HepG2 (cell line): ENCODE data around the gene ARHGEF40. TPM values are rescaled to one million over a fixed set of nuclear protein-coding genes. Genes with fewer than 3 reads are reported as not detected.

Source experiments
- ATF2 ChIP-seq: sonication (generic); formaldehyde crosslinking; IDR thresholded peaks from 2 replicates; pipeline ENCODE4 v1.4.0; 2020; ENCODE audit warnings: missing genetic modification reagents
- EHMT2 ChIP-seq: fragments of 200-600 bp; sonication (generic); IDR thresholded peaks from 2 replicates; pipeline ENCODE4 v1.7.0; 2017; ENCODE audit warnings: antibody characterized with exemption, low read depth, low read length, borderline replicate concordance
- IRF9 ChIP-seq: sonication (generic); formaldehyde crosslinking; IDR thresholded peaks from 2 replicates; pipeline ENCODE4 v1.8.0; 2022; ENCODE audit warnings: missing genetic modification reagents, mild to moderate bottlenecking, borderline replicate concordance
- MAFG ChIP-seq: sonication (generic); formaldehyde crosslinking; IDR thresholded peaks from 2 replicates; pipeline ENCODE4 v1.5.1; 2020; ENCODE audit warnings: mild to moderate bottlenecking, missing genetic modification reagents
- MIXL1 ChIP-seq: IDR thresholded peaks from 2 replicates; pipeline ENCODE4 v1.6.1; 2016
- RAD21 ChIP-seq: fragments of 450-650 bp; formaldehyde crosslinking; IDR thresholded peaks from 2 replicates; pipeline ENCODE4 v1.5.0; 2020; ENCODE audit warnings: mild to moderate bottlenecking
- ZBTB10 ChIP-seq: sonication (generic); formaldehyde crosslinking; IDR thresholded peaks from 2 replicates; pipeline ENCODE4 v1.4.0; 2020; ENCODE audit warnings: missing genetic modification reagents, borderline replicate concordance
- ZEB1 ChIP-seq: IDR thresholded peaks from 2 replicates; pipeline ENCODE4 v1.6.1; 2012; ENCODE audit warnings: mild to moderate bottlenecking, low read depth, inconsistent platforms; ENCODE audit not compliant: insufficient replicate concordance
- ZNF530 ChIP-seq: sonication (generic); formaldehyde crosslinking; IDR thresholded peaks from 2 replicates; pipeline ENCODE4 v1.5.0; 2020; ENCODE audit warnings: low read depth, mild to moderate bottlenecking, missing genetic modification reagents
- ZNF616 ChIP-seq: sonication (generic); formaldehyde crosslinking; IDR thresholded peaks from 2 replicates; pipeline ENCODE4 v1.5.0; 2020; ENCODE audit warnings: low read depth, mild to moderate bottlenecking, missing genetic modification reagents
- ZNF773 ChIP-seq: sonication (generic); formaldehyde crosslinking; IDR thresholded peaks from 2 replicates; pipeline ENCODE4 v1.4.0; 2020; ENCODE audit warnings: missing genetic modification reagents, borderline replicate concordance
- polyA plus RNA-seq, 8 experiments: library from polyadenylated mRNA; depleted of rRNA in 3 of 8; stranded (reverse) in 7 of 8; unstranded in 1 of 8; fragments of >200 nt; fragmentation: Illumina TruSeq in 4 of 8; extraction: Trizol in 4 of 8; gene quantifications; 2 replicates each; pipeline versions ENCODE4 v1.2.1 to v1.2.3, GENCODE V29; 2011 to 2016; ENCODE audit warnings: low read depth in 4 of 8, missing spikeins in 1 of 8, mixed read lengths in 1 of 8; ENCODE audit not compliant: insufficient read depth in 1 of 8
- total RNA-seq, 5 experiments: library from RNA; depleted of rRNA; stranded (reverse); fragments of >200 nt; fragmentation: Illumina TruSeq; extraction: Trizol; gene quantifications; 2 replicates each; pipeline ENCODE4 v1.2.3, GENCODE V29; 2016; ENCODE audit warnings: low read depth in 1 of 5
- TF ChIP-seq, protein P1 (sequence below), 2 experiments: fragments of 450-650 bp in 1 of 2; sonication (generic) in 1 of 2; formaldehyde crosslinking in 1 of 2; IDR thresholded peaks; 2 replicates each; pipeline versions ENCODE4 v1.6.1 to v1.8.0; 2016 to 2022; ENCODE audit warnings: antibody characterized with exemption in 1 of 2, mild to moderate bottlenecking in 1 of 2, missing genetic modification reagents in 1 of 2

Gene ARHGEF40
- total and polyA plus RNA-seq, 2 of the 13 experiments (the other 11 are each of a cell fraction or from before 2014, with no cell fraction given), result 28.1 to 78.1 TPM

- TF ChIP-seq ATF2 (CRISPR knock-in tag), result no peak
- no peak for TF ChIP-seq ZNF530 (CRISPR knock-in tag)
- TF ChIP-seq, protein P1, sequence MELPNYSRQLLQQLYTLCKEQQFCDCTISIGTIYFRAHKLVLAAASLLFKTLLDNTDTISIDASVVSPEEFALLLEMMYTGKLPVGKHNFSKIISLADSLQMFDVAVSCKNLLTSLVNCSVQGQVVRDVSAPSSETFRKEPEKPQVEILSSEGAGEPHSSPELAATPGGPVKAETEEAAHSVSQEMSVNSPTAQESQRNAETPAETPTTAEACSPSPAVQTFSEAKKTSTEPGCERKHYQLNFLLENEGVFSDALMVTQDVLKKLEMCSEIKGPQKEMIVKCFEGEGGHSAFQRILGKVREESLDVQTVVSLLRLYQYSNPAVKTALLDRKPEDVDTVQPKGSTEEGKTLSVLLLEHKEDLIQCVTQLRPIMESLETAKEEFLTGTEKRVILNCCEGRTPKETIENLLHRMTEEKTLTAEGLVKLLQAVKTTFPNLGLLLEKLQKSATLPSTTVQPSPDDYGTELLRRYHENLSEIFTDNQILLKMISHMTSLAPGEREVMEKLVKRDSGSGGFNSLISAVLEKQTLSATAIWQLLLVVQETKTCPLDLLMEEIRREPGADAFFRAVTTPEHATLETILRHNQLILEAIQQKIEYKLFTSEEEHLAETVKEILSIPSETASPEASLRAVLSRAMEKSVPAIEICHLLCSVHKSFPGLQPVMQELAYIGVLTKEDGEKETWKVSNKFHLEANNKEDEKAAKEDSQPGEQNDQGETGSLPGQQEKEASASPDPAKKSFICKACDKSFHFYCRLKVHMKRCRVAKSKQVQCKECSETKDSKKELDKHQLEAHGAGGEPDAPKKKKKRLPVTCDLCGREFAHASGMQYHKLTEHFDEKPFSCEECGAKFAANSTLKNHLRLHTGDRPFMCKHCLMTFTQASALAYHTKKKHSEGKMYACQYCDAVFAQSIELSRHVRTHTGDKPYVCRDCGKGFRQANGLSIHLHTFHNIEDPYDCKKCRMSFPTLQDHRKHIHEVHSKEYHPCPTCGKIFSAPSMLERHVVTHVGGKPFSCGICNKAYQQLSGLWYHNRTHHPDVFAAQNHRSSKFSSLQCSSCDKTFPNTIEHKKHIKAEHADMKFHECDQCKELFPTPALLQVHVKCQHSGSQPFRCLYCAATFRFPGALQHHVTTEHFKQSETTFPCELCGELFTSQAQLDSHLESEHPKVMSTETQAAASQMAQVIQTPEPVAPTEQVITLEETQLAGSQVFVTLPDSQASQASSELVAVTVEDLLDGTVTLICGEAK (IDR thresholded peaks at IDR 0.05), result no peak
- TF ChIP-seq, protein P1 (CRISPR knock-in tag; IDR thresholded peaks at IDR 0.05), result no peak
- TF ChIP-seq IRF9 (CRISPR knock-in tag), result no peak
- TF ChIP-seq ZBTB10, result no peak
- TF ChIP-seq MIXL1, result no peak; the same call in 1 of the 2 replicates
- TF ChIP-seq ZNF616 (CRISPR knock-in tag), result no peak
- TF ChIP-seq MAFG (CRISPR knock-in tag), result no peak
- TF ChIP-seq EHMT2, result no peak
- TF ChIP-seq RAD21 (CRISPR knock-in tag), result peak; percentile 87
- no peak for TF ChIP-seq ZNF773 (CRISPR knock-in tag)
- peak; percentile 60 for TF ChIP-seq ZEB1
Observed at GRCh38 chr14:21068521-21069387, 1.4 kb upstream of the ARHGEF40 start (continued).
